ENCODE data around the gene MAT1A. TPM values are rescaled to one million over a fixed set of nuclear protein-coding genes. Genes with fewer than 3 reads are reported as not detected.
"Not testable (repeated sequence)": the region's sequence is repeated elsewhere in the genome, so short reads cannot be mapped to it uniquely, and the experiment has no call there.

MAT1A gene
- total RNA-seq, 2 donors from 2014 or later, result 3.9 TPM; not detected in 1

- no peak for DNase-seq (ENCODE audit: low spot score)
- no peaks in the 10 kb centered on the region for H3K27me3 ChIP-seq (replicated peaks; ENCODE audit: insufficient read depth)
- H3K9me3 ChIP-seq, result no peaks in the 10 kb centered on the region
- no peak overlapping the region for H3K4me3 ChIP-seq
- intact Hi-C loops (cut with DNase I), result no loop called here
- WGBS, result 78% methylated on average over 2 of the region's 2 CpGs
- no peak for TF ChIP-seq POLR2A (IDR thresholded peaks at IDR 0.05)
- no peak for TF ChIP-seq POLR2AphosphoS5 (IDR thresholded peaks at IDR 0.05)
- no peak for TF ChIP-seq CTCF (IDR thresholded peaks at IDR 0.05)
- no peak overlapping the region for H3K27ac ChIP-seq
- H3K4me1 ChIP-seq (replicated peaks), result no peaks in the 10 kb centered on the region
- H3K36me3 ChIP-seq, result no peaks in the 10 kb centered on the region
Measured at GRCh38 chr10:80319318-80319717, 29.9 kb upstream of the MAT1A start.

- H3K27ac ChIP-seq, result no peak overlapping the region
- H3K4me1 ChIP-seq (replicated peaks), result no peaks in the 10 kb centered on the region
- no peak overlapping the region for H3K4me3 ChIP-seq
- no peaks in the 10 kb centered on the region for H3K27me3 ChIP-seq (replicated peaks; ENCODE audit: insufficient read depth)
- H3K9me3 ChIP-seq, result no peaks in the 10 kb centered on the region
- H3K36me3 ChIP-seq, result no peaks in the 10 kb centered on the region
- intact Hi-C loops (cut with DNase I), result no loop called here
- TF ChIP-seq POLR2A (IDR thresholded peaks at IDR 0.05) (no peak), POLR2AphosphoS5 (IDR thresholded peaks at IDR 0.05) (no peak), CTCF (IDR thresholded peaks at IDR 0.05) (no peak)
- no peak for DNase-seq (ENCODE audit: low spot score)
Measured at GRCh38 chr10:80318742-80319141, 29.3 kb upstream of the MAT1A start.

GRCh38 chr10:80315391-80315790 lies 25.9 kb upstream of the MAT1A start:
- no peaks in the 10 kb centered on the region for H3K9me3 ChIP-seq
- no peaks in the 10 kb centered on the region for H3K27me3 ChIP-seq (replicated peaks; ENCODE audit: insufficient read depth)
- no peak overlapping the region for H3K4me3 ChIP-seq
- DNase-seq (ENCODE audit: low spot score), result no peak
- TF ChIP-seq CTCF (IDR thresholded peaks at IDR 0.05), result no peak
- no peak for TF ChIP-seq POLR2A (IDR thresholded peaks at IDR 0.05)
- no peak for TF ChIP-seq POLR2AphosphoS5 (IDR thresholded peaks at IDR 0.05)
- no peaks in the 10 kb centered on the region for H3K36me3 ChIP-seq
- intact Hi-C loops (cut with DNase I), result no loop called here
- WGBS, result 94% methylated on average over 21 of the region's 21 CpGs
- H3K27ac ChIP-seq, result no peak overlapping the region
- no peaks in the 10 kb centered on the region for H3K4me1 ChIP-seq (replicated peaks)

GRCh38 chr10:80313523-80313922 lies 24.1 kb upstream of the MAT1A start:
- Histone ChIP-seq H3K4me3 (no peak overlapping the region), H3K4me1 (replicated peaks) (no peaks in the 10 kb centered on the region), H3K27ac (no peak overlapping the region), H3K36me3 (no peaks in the 10 kb centered on the region), H3K27me3 (replicated peaks; ENCODE audit: insufficient read depth) (no peaks in the 10 kb centered on the region), H3K9me3 (no peaks in the 10 kb centered on the region)
- 77% methylated on average over 5 of the region's 5 CpGs for WGBS
- TF ChIP-seq POLR2AphosphoS5 (IDR thresholded peaks at IDR 0.05) (no peak), POLR2A (IDR thresholded peaks at IDR 0.05) (no peak)
- no peak for DNase-seq (ENCODE audit: low spot score)
- intact Hi-C loops (cut with DNase I), result no loop called here

- H3K9me3 ChIP-seq; H3K4me1 ChIP-seq (replicated peaks); H3K27me3 ChIP-seq (replicated peaks; ENCODE audit: insufficient read depth); intact Hi-C loops (cut with DNase I); H3K27ac ChIP-seq; DNase-seq (ENCODE audit: low spot score); H3K4me3 ChIP-seq; H3K36me3 ChIP-seq: not testable (repeated sequence)
- WGBS, result 93% methylated on average over 3 of the region's 3 CpGs
Measured at GRCh38 chr10:80305989-80306388, 16.5 kb upstream of the MAT1A start.

- H3K36me3 ChIP-seq, result no peaks in the 10 kb centered on the region
- DNase-seq (ENCODE audit: low spot score), result no peak
- WGBS, result 88% methylated on average over 3 of the region's 3 CpGs
- H3K9me3 ChIP-seq, result no peaks in the 10 kb centered on the region
- no peaks in the 10 kb centered on the region for H3K4me1 ChIP-seq (replicated peaks)
- no peak overlapping the region for H3K4me3 ChIP-seq
- intact Hi-C loops (cut with DNase I), result no loop called here
- H3K27me3 ChIP-seq (replicated peaks; ENCODE audit: insufficient read depth), result no peaks in the 10 kb centered on the region
- no peak overlapping the region for H3K27ac ChIP-seq
- TF ChIP-seq POLR2A (IDR thresholded peaks at IDR 0.05) (no peak), CTCF (IDR thresholded peaks at IDR 0.05) (no peak), POLR2AphosphoS5 (IDR thresholded peaks at IDR 0.05) (no peak)
Measured at GRCh38 chr10:80296942-80297341, 7.5 kb upstream of the MAT1A start.
